Fibroblast of upper back skin (primary cell): ENCODE data around the gene PCDHGB4.
"Not testable (repeated sequence)": the region's sequence is repeated elsewhere in the genome, so short reads cannot be mapped to it uniquely, and the experiment has no call there.

Source experiments
- DNase-seq: peaks from one replicate; pipeline ENCODE4 v3.0.0-alpha.2; 2013

Gene PCDHGB4

GRCh38 chr5:141387557-141388311 is at the start of gene PCDHGB4:
Gene PCDHGB4, plus strand, starts transcription at chr5:141387698. Its CDS starts 187 bp downstream, at chr5:141387885.
- DNase-seq, result peak; percentile 49

GRCh38 chr5:141338538-141339306 is 48.8 kb upstream of the PCDHGB4 start, which contains the start of gene PCDHGA2:
Gene PCDHGA2, plus strand, starts transcription at chr5:141338760.
- DNase-seq, result peak; percentile 53

GRCh38 chr5:141340781-141341354 is 46.6 kb upstream of the PCDHGB4 start:
- not testable (repeated sequence) for DNase-seq

- DNase-seq, result no peak
These were observed 44.7 kb upstream of the PCDHGB4 start for GRCh38 chr5:141342773-141343172.

GRCh38 chr5:141343242-141343952 is 44.1 kb upstream of the PCDHGB4 start, which contains the start of gene PCDHGA3:
Gene PCDHGA3, plus strand, starts transcription at chr5:141343829. Its CDS starts 205 bp downstream, at chr5:141344034.
- peak; percentile 59 for DNase-seq

- DNase-seq, result no peak
These were observed 43.5 kb upstream of the PCDHGB4 start for GRCh38 chr5:141343953-141344463.

- no peak for DNase-seq
These were observed 42.2 kb upstream of the PCDHGB4 start for GRCh38 chr5:141345327-141345726.

- DNase-seq, result not testable (repeated sequence)
These were observed 41.5 kb upstream of the PCDHGB4 start for GRCh38 chr5:141346017-141346416.

GRCh38 chr5:141349917-141350619 is 37.4 kb upstream of the PCDHGB4 start, which contains the start of gene PCDHGB1:
Gene PCDHGB1, plus strand, starts transcription at chr5:141350099. Its CDS starts 162 bp downstream, at chr5:141350261.
- DNase-seq, result peak; percentile 55

- no peak for DNase-seq
These were observed 35.9 kb upstream of the PCDHGB4 start for GRCh38 chr5:141351591-141351990.

GRCh38 chr5:141354900-141355469 is 32.5 kb upstream of the PCDHGB4 start, which contains the start of gene PCDHGA4:
Gene PCDHGA4, plus strand, starts transcription at chr5:141355021. Its CDS starts 87 bp downstream, at chr5:141355108.
- no peak for DNase-seq

- no peak for DNase-seq
These were observed 31.9 kb upstream of the PCDHGB4 start for GRCh38 chr5:141355641-141356040.

GRCh38 chr5:141356133-141356532 is 31.4 kb upstream of the PCDHGB4 start:
- DNase-seq, result no peak

- no peak for DNase-seq
These were observed 30.5 kb upstream of the PCDHGB4 start for GRCh38 chr5:141356950-141357349.

- peak; percentile 41 for DNase-seq
These were observed 27.6 kb upstream of the PCDHGB4 start, which contains the start of gene PCDHGB2 for GRCh38 chr5:141359790-141360426. Gene PCDHGB2, plus strand, starts transcription at chr5:141359994. Its CDS starts 142 bp downstream, at chr5:141360136.

GRCh38 chr5:141360685-141361084 is 26.8 kb upstream of the PCDHGB4 start:
- DNase-seq, result no peak

- DNase-seq, result no peak
These were observed 24.8 kb upstream of the PCDHGB4 start for GRCh38 chr5:141362719-141363118.

- DNase-seq, result peak; percentile 28
These were observed 23.4 kb upstream of the PCDHGB4 start, which contains the start of gene PCDHGA5 for GRCh38 chr5:141363952-141364660. Gene PCDHGA5, plus strand, starts transcription at chr5:141364162. Its CDS starts 169 bp downstream, at chr5:141364331.

- DNase-seq, result no peak
These were observed 21.2 kb upstream of the PCDHGB4 start for GRCh38 chr5:141366016-141366896.
